Fibroblast of upper back skin (primary cell): ENCODE measurements around the gene NRXN3.

ENCODE experiments used
- DNase-seq: peaks from one replicate; pipeline ENCODE4 v3.0.0-alpha.2; 2013

Gene NRXN3

DNA sequence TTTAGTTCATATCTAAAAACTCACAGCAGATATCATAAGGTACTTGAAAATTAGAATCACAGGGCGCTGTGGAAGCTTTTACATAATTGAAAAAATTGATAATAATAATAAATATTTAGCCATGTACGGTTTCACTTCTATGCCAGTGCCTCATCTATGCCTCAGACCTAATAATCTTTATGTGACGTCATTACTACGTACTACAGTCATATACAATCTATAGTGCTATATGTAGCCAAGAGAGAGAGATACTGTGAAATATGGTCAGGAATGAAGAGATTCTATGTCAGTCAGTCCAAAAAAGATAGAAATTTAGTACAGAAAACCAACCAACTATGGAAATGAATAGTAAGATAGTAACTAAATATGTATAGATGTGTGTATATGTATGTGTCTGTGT is 1010.5 kb downstream of the NRXN3 start:
- no peak for DNase-seq

- peak; percentile 7 for DNase-seq
Observed at GRCh38 chr14:79186523-79186922, 1016.4 kb downstream of the NRXN3 start.

GRCh38 chr14:79193689-79194477 is 1023.7 kb downstream of the NRXN3 start:
- no peak for DNase-seq

GRCh38 chr14:79196216-79196615 is 1026.0 kb downstream of the NRXN3 start:
- DNase-seq, result no peak

- no peak for DNase-seq
Observed at GRCh38 chr14:79197516-79197915, 1027.3 kb downstream of the NRXN3 start.

- no peak for DNase-seq
Observed at GRCh38 chr14:79199217-79199616, 1029.0 kb downstream of the NRXN3 start.

- no peak for DNase-seq
Observed at GRCh38 chr14:79201564-79202207, 1031.5 kb downstream of the NRXN3 start.

DNA sequence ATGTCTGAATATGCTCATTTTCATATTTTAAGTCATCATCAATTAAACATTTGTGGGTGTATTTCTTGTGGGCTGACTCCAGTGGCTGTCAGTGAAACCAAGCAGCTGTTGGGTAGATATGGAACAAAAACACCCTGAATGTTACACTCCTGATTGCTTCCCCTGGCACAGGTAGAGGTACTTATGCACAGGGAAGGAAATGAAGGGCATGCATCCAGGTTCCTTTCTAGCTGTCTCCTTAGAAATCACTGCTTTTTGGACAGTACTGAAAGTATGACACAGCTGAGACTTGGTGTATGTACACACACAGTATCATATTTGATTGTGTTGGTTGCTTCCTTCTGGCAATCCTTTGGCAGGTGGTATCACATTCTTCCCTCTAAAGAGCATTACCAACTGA is 1034.4 kb downstream of the NRXN3 start:
- DNase-seq, result no peak

DNA sequence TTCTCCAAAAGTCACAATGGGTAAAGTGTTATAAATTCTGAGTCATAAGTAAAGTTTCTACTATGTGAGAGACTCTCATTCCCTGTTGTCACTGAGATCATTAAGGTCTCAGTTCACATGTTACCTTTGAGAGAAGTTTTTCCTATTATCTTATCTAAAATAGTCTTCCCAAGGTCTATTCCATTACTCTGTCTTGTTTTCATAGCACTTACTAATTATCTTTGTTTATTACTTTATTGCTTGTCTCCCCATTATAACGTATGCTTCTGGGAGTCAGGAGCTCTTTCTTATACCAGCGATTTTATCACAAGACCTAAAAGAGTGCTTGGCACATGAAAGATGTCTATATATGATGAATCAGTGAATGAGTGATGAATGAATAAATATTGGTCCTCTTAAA is 1039.2 kb downstream of the NRXN3 start:
- DNase-seq, result no peak

DNA sequence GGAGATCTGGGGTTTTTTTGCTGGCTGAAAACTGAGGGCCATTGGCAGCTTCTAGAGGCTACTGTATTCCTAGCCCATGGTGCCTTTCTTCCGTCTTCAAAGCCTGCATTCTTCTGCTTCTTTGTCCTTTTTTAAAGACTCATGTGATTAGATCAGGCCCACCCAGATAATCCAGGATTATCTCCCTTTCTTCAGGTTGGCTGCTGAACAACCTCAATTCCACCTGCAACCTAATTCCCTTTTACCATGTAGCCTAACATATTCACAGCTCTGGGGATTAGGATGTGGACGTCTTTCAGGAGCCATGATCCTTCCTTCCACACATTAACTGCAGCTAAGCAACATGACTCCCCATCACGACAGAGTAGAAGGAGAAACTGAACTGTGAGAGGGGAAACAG is 1055.6 kb downstream of the NRXN3 start:
- no peak for DNase-seq

DNA sequence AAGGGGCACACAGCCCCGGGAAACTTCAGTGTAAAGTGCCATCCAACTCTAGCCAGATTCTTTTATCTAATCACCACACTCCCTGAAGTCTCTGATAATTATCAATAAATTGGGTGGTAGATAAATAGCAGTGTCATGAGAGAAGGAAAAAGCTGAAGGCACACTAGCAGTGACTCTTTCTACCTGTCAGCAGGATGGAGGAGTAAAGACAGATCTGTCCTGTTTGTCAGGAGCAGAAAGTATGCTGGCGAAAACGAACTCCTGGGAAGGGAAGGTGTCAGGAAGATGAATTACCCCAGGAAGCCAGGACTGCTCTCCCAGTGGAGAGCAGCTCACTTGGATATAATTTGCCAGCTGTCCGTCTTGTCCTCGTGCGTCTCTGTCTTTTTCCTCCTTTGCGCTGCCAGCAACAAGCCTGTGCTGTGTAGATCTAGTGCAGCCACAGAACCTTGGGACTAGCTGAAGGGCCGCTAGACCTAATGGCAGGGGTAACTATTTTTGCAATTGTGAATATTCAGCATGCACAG is 1059.3 kb downstream of the NRXN3 start:
- DNase-seq, result no peak

DNA sequence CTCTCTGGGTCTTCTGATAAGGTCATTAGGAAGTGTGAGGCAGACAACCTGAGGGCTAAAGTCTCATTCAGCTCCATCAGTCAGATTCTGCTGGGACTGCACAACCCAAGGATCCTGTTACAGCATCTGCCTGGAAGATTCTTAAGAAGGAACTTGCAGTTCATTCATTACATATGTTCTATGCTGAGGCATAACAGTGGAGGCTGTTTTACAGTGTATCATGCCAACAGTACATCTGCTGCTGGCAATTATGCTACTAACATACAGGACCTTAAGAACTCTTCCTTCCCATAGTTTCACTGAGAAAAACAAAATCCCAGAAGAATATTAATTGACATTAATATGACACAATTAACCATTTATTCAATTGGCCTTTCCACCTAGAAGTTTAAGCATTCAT is 1072.5 kb downstream of the NRXN3 start:
- DNase-seq, result no peak

- no peak for DNase-seq
Observed at GRCh38 chr14:79246173-79246572, 1076.0 kb downstream of the NRXN3 start.

GRCh38 chr14:79248126-79248525 is 1078.0 kb downstream of the NRXN3 start:
- DNase-seq, result peak; percentile 18

DNA sequence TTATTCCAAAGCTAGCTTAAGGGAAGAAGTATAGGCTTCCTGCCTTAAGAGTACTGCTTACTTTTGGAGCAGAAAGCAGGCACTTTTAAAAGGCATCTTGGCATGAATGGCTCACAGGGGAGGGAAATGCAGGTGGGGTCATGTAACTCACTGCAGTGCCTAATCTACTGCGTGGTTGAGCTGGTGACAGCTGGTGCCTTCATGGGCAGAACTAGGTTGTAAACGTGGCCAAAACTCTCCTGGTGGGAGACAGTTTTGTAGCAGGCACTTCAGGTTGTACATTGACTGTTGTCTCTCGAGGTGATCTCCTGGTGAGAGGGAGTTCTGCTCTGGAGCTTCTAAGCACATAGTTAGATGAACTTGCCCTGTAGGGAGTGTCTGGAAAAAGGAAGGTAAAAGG is 1078.6 kb downstream of the NRXN3 start:
- no peak for DNase-seq

GRCh38 chr14:79251278-79251677 is 1081.1 kb downstream of the NRXN3 start:
- no peak for DNase-seq

- no peak for DNase-seq
Observed at GRCh38 chr14:79253576-79253975, 1083.4 kb downstream of the NRXN3 start.

GRCh38 chr14:79254069-79254775 is 1084.0 kb downstream of the NRXN3 start:
- peak; percentile 75 for DNase-seq

- DNase-seq, result no peak
Observed at GRCh38 chr14:79256380-79256779, 1086.2 kb downstream of the NRXN3 start.

DNA sequence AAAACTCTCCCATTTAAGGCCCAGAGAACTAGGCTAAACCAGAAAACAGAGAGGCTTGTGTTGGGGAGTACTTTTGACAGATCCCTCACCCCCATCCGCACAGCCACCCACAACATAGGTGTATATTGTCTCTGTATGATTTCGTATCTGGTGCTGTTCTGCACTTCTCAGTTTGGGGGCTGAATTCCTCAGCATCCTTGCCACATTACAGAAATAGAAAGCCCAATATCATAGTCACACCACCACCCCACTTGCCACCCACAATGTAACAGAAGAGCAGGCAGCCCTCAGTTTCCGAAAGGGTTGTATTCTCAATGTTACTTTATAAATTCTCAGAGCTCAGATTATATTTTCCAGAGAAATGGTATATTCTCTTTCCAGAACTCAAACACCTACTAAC is 1090.2 kb downstream of the NRXN3 start:
- no peak for DNase-seq

DNA sequence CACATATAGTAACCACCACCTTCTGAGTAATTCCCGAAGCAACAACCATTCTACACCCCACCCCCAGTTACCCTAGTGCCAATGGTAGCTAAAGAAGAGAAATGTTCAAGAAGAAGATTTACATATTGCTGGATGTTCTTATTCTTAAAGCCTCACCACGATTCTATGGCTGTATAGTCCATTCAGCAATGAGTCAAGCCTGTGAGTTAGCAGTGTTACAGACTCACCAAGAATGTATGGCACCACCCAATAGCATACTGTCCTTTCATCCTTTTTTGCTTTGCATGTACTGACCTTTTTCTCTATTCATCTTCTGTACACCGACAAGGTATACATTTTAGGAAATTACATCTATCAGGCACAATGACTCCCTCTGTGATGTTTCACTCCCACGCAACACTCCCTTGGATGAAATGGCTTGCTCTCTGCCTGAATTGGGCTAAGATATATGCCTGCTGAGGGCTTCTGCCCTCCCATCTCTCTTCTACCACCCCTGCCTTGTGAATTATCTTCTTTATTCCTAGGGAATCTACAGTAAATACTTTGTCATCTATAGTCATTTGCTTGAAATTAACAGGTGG is 1095.3 kb downstream of the NRXN3 start:
- peak; percentile 25 for DNase-seq

DNA sequence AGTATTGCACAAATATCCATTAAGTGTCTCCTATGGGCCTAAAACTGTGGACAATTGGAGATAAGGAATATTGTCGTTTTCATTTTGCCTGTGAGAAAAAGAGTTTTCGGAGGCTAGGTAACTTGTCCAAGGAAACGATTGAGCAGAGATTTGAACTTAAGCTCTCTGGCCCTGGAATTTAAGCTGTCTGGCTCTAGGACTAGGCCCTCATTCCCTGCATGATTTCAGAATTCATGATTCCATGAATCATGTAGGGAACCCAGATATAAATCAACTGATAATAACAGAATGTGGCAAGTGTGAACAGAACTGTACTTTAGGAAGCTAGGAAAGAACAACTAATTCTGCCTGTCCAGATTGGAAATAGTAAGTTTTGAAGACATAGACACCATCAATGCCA is 1100.2 kb downstream of the NRXN3 start:
- DNase-seq, result no peak

GRCh38 chr14:79271122-79271521 is 1100.9 kb downstream of the NRXN3 start:
- DNase-seq, result no peak
